GM12872 (cell line): ENCODE results near the gene TMX3.

Source experiments
- TF ChIP-seq, protein P1 (sequence below): IDR thresholded peaks from 3 replicates; pipeline ENCODE4 v1.5.1; 2011; ENCODE audit warnings: low read depth, mild to moderate bottlenecking, low read length, moderate library complexity; ENCODE audit not compliant: insufficient read depth

Gene TMX3

DNA sequence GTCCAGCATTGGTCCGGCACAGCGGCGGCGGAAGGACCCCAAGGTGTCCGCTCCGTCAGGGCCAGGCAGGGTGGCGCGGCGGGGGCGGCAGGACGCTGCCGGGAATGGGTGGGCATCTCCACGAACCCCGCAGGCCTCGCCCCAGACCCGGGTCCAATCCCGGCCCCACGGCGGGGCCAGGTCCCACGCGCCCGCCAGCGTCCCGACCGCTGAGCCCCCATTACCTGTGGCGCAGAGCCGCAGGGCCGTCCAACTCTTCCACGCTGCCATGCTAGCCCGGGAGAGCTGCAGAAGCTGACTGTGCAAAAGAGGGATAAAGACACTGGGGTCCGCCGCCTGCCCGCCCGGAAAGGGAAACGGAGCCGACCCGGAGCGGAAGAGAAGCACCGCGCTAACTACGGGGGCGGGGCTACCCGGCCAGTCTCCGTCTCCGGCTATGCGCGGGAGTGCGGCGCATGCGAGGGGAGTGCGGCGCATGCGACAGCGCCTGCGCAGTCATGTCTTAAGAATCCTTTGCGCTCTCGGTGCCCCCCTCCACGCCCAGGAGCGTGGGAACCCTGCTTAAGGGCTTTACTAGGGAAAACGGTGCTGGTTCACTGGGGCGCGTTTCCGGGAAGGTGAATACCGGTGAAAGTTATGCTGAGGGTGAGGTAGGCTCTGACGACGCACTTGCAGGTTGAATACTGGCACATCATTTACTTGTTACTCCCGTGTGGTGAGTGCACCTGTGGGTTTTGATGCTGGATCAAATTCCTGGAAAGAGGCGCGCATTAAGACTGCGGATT is at the start of gene TMX3:
Gene TMX3, minus strand, starts transcription at position 397 of the 785 bp plus-strand sequence. Its CDS starts 127 bp downstream, at position 270.
- TF ChIP-seq, protein P1, sequence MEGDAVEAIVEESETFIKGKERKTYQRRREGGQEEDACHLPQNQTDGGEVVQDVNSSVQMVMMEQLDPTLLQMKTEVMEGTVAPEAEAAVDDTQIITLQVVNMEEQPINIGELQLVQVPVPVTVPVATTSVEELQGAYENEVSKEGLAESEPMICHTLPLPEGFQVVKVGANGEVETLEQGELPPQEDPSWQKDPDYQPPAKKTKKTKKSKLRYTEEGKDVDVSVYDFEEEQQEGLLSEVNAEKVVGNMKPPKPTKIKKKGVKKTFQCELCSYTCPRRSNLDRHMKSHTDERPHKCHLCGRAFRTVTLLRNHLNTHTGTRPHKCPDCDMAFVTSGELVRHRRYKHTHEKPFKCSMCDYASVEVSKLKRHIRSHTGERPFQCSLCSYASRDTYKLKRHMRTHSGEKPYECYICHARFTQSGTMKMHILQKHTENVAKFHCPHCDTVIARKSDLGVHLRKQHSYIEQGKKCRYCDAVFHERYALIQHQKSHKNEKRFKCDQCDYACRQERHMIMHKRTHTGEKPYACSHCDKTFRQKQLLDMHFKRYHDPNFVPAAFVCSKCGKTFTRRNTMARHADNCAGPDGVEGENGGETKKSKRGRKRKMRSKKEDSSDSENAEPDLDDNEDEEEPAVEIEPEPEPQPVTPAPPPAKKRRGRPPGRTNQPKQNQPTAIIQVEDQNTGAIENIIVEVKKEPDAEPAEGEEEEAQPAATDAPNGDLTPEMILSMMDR, result no peak

- TF ChIP-seq, protein P1, result no peak
These were observed 49.1 kb upstream of the TMX3 start for GRCh38 chr18:68764016-68764415.

GRCh38 chr18:68763083-68763482 is 48.2 kb upstream of the TMX3 start:
- TF ChIP-seq, protein P1, result no peak

- TF ChIP-seq, protein P1, result no peak
These were observed 44.4 kb upstream of the TMX3 start for GRCh38 chr18:68759308-68759707.

- TF ChIP-seq, protein P1, result no peak
These were observed 42.2 kb upstream of the TMX3 start for GRCh38 chr18:68757126-68757525.

DNA sequence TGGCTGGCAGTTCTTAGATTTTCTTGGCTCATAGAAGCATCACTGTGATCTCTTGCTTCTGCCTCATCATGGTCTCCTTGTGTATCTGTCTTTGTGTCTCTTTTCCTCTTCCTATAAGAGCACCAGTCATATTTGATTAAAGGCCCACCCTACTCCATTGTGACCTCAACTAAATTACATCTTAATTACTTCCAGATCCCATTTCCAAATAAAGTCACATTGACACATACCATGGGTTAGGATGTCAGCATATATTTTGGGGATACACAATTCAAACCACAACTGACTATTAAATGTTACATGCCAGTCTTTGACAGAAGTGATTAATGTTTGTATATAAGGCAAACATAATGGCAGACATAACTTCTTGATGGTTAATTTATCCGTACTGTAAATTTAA is 27.3 kb upstream of the TMX3 start:
- TF ChIP-seq, protein P1, result no peak

GRCh38 chr18:68740966-68741365 is 26.1 kb upstream of the TMX3 start:
- TF ChIP-seq, protein P1, result no peak
